Upper lobe of right lung (tissue), 1 donor: Measurements from ENCODE around the gene CTSS. TPM values are rescaled to one million over a fixed set of nuclear protein-coding genes. Genes with fewer than 3 reads are reported as not detected.
"Not testable (repeated sequence)": the region's sequence is repeated elsewhere in the genome, so short reads cannot be mapped to it uniquely, and the experiment has no call there.

Experiments used
- ATAC-seq: fragments of 200-7000 bp; cut with Tn5 transposase; one replicate; pipeline ENCODE4 v1.9.1; 2020; ENCODE audit warnings: mild to moderate bottlenecking, moderate library complexity
- DNase-seq: peaks from one replicate; pipeline ENCODE4 v3.0.0-alpha.2; 2020
- H3K27ac ChIP-seq: fragments of 200-600 bp; one replicate; pipeline ENCODE4 v1.8.0; 2022
- H3K27me3 ChIP-seq: fragments of 200-600 bp; one replicate; pipeline ENCODE4 v1.8.0; 2022; ENCODE audit warnings: mild to moderate bottlenecking
- H3K36me3 ChIP-seq: fragments of 200-600 bp; one replicate; pipeline ENCODE4 v1.8.0; 2022
- H3K4me1 ChIP-seq: fragments of 200-600 bp; one replicate; pipeline ENCODE4 v1.8.0; 2022
- H3K4me3 ChIP-seq: fragments of 200-600 bp; one replicate; pipeline ENCODE4 v1.8.0; 2022; ENCODE audit warnings: mild to moderate bottlenecking
- H3K9me3 ChIP-seq: fragments of 200-600 bp; one replicate; pipeline ENCODE4 v1.8.0; 2022
- CTCF ChIP-seq: fragments of 200-600 bp; IDR thresholded peaks from one replicate; pipeline ENCODE4 v1.8.0; 2022; ENCODE audit warnings: antibody characterized with exemption
- intact Hi-C: fragments of 100-400 bp; cut with DNase I; formaldehyde crosslinking; loops from one replicate; pipeline ENCODE4 v1.11.0; 2022
- total RNA-seq: library from RNA; stranded (reverse); fragmentation: NEBNext Ultra II Directional; extraction: Animal tissue kit (Norgen Biotek cat#: 25700); gene quantifications from one replicate; pipeline ENCODE4 v1.2.1, GENCODE V29; 2021
- donor health status: DM: no; HTN: yes; CAD: no; lungs with severe emphysema.

Gene CTSS
- total RNA-seq, 1 donor from 2014 or later = 533 TPM

- Histone ChIP-seq H3K4me3 (no peak overlapping the region), H3K9me3 (no peaks in the 10 kb centered on the region), H3K36me3 (no peaks in the 10 kb centered on the region), H3K27me3 (no peaks in the 10 kb centered on the region), H3K27ac (no peak overlapping the region), H3K4me1 (peaks cover 4% of the 10 kb centered on the region)
- no peak for TF ChIP-seq CTCF
- ATAC-seq = no peak
- intact Hi-C loops = no loop called here
- DNase-seq = no peak
Observed at GRCh38 chr1:150775276-150775675, 9.7 kb upstream of the CTSS start.

- H3K27ac ChIP-seq = no peak overlapping the region
- no peaks in the 10 kb centered on the region for H3K36me3 ChIP-seq
- ATAC-seq (no peak), DNase-seq (no peak)
- no peaks in the 10 kb centered on the region for H3K9me3 ChIP-seq
- TF ChIP-seq CTCF = no peak
- no peak overlapping the region for H3K4me3 ChIP-seq
- H3K4me1 ChIP-seq = peaks cover 4% of the 10 kb centered on the region
- intact Hi-C loops = no loop called here
- H3K27me3 ChIP-seq = no peaks in the 10 kb centered on the region
Observed at GRCh38 chr1:150772326-150772725, 6.7 kb upstream of the CTSS start.

- H3K4me3 ChIP-seq, ATAC-seq, H3K27ac ChIP-seq, H3K27me3 ChIP-seq, DNase-seq, H3K9me3 ChIP-seq, intact Hi-C loops, H3K36me3 ChIP-seq: not testable (repeated sequence)
- peaks cover 14% of the 10 kb centered on the region for H3K4me1 ChIP-seq
Observed at GRCh38 chr1:150767704-150768103, 2.1 kb upstream of the CTSS start.

GRCh38 chr1:150765977-150766301, 361 bp upstream of the CTSS start:
- Histone ChIP-seq H3K4me1 (peaks cover 14% of the 10 kb centered on the region), H3K4me3 (peak overlapping the region; percentile 48), H3K27ac (peak overlapping the region; percentile 84)
- DNase-seq, H3K36me3 ChIP-seq, intact Hi-C loops, H3K27me3 ChIP-seq, H3K9me3 ChIP-seq, ATAC-seq: not testable (repeated sequence)

GRCh38 chr1:150764617-150765101, 919 bp downstream of the CTSS start:
- no peak for TF ChIP-seq CTCF
- H3K4me3 ChIP-seq = peak overlapping the region; percentile 48
- H3K36me3 ChIP-seq = no peaks in the 10 kb centered on the region
- no peaks in the 10 kb centered on the region for H3K27me3 ChIP-seq
- DNase-seq (no peak), ATAC-seq (peak; percentile 51)
- H3K27ac ChIP-seq = peak overlapping the region; percentile 84
- intact Hi-C loops = no loop called here
- H3K4me1 ChIP-seq = peaks cover 14% of the 10 kb centered on the region
- H3K9me3 ChIP-seq = no peaks in the 10 kb centered on the region

- peak overlapping the region; percentile 48 for H3K4me3 ChIP-seq
- H3K27ac ChIP-seq = no peak overlapping the region
- H3K9me3 ChIP-seq = no peaks in the 10 kb centered on the region
Observed at GRCh38 chr1:150763018-150763417, 2.6 kb downstream of the CTSS start.

More at GRCh38 chr1:150763018-150763417, 2.6 kb downstream of the CTSS start:
- H3K4me1 ChIP-seq = peaks cover 14% of the 10 kb centered on the region
- TF ChIP-seq CTCF = no peak
- no peaks in the 10 kb centered on the region for H3K27me3 ChIP-seq
- no peaks in the 10 kb centered on the region for H3K36me3 ChIP-seq
- intact Hi-C loops = no loop called here
- ATAC-seq = no peak
- DNase-seq = no peak
